ENCODE results near the gene CYP27B1. TPM values are rescaled to one million over a fixed set of nuclear protein-coding genes. Genes with fewer than 3 reads are reported as not detected.

Gene CYP27B1
- total and polyA plus RNA-seq, 4 donors = 0.72 to 1.9 (median 1.4) TPM; not detected in 1

DNA sequence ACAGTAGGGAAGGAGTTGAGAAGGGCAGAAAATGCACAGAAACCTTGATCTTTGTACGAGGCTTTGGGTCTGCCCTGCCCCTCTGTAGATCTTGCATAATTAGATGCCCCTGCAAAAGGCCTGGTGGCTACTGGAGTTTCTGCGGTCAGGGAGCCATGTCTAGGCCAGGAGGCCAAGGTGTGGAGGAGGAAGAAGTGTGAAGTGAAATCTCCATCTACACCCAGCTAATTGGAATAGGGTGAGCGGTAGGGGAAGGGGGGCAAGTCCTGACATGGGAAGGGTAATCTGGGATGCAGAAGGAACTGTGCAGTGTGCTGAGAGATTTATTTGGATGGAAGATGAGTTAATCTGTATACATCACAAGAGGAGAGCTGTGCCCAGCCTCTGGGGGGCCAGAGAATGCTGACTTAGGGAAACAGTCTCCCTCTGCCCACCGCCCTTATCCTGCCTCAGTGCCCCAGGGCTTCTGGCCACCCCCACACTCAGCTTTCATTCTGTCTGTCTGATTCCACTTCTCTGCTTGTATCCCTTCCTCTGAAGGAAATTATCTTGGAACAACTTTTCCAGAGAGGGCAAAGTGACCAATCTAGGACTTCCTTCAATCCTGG, 5.4 kb downstream of the CYP27B1 start:
- H3K27me3 ChIP-seq (ENCODE audit: control insufficient read depth, insufficient read depth, low read length) = peaks cover 38% of the 10 kb centered on the region

DNA sequence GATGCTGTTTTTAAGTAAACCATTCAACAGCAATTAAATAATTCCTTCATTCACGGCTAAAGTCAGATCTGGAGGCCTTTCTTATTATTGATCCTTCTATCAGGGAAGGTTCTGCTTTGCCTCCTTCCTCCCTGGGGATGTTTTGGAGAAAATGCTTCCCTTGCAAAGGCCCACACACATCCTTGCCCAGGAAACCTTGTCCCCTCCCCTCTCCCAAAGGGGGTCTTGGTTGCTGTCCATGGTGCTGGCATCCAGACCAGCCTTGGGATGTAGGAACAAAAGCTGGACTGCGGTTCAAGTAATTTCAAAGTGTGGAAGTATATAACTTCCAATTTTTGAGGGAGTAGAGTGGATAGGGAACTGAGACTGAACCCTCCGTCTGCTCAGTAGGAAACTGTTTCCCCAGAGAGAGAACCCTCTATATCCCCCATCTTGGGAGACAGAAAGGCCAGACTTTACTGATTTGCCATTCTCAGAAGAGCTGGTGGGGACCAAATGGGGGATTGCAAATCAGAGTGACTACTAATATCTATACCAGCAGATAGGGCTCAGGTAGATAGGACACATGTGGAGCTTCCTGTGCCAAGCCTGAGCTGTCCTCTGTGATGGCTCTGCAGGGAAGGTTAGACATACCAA, 6.4 kb downstream of the CYP27B1 start:
- Histone ChIP-seq H3K4me3 (ENCODE audit: low read depth, low read length) (no peak overlapping the region), H3K9me3 (ENCODE audit: control insufficient read depth, insufficient read depth, low read length) (no peaks in the 10 kb centered on the region), H3K27ac (ENCODE audit: low read depth, low read length) (no peak overlapping the region), H3K4me1 (ENCODE audit: control insufficient read depth, insufficient read depth, low read length) (peaks cover 20% of the 10 kb centered on the region), H3K27me3 (ENCODE audit: control insufficient read depth, insufficient read depth, low read length) (peaks cover 27% of the 10 kb centered on the region), H3K36me3 (ENCODE audit: control insufficient read depth, insufficient read depth, low read length) (peaks cover 37% of the 10 kb centered on the region)
- no peak for DNase-seq (ENCODE audit: low read depth in 4 of 6, low spot score in 6 of 6)
- no CpG with 5 or more reads among the region's 3 CpGs for WGBS (ENCODE audit: insufficient coverage)

More for the DNA sequence above, 5.4 kb downstream of the CYP27B1 start:
- no peak for DNase-seq (ENCODE audit: low read depth in 4 of 6, low spot score in 6 of 6)
- no peak overlapping the region for H3K4me3 ChIP-seq (ENCODE audit: low read depth, low read length)
- no peaks in the 10 kb centered on the region for H3K9me3 ChIP-seq (ENCODE audit: control insufficient read depth, insufficient read depth, low read length)
- H3K36me3 ChIP-seq (ENCODE audit: control insufficient read depth, insufficient read depth, low read length) = peaks cover 37% of the 10 kb centered on the region
- H3K27ac ChIP-seq (ENCODE audit: low read depth, low read length) = no peak overlapping the region
- 87% methylated on average over 3 of the region's 4 CpGs for WGBS (ENCODE audit: insufficient coverage)
- H3K4me1 ChIP-seq (ENCODE audit: control insufficient read depth, insufficient read depth, low read length) = peaks cover 25% of the 10 kb centered on the region

DNA sequence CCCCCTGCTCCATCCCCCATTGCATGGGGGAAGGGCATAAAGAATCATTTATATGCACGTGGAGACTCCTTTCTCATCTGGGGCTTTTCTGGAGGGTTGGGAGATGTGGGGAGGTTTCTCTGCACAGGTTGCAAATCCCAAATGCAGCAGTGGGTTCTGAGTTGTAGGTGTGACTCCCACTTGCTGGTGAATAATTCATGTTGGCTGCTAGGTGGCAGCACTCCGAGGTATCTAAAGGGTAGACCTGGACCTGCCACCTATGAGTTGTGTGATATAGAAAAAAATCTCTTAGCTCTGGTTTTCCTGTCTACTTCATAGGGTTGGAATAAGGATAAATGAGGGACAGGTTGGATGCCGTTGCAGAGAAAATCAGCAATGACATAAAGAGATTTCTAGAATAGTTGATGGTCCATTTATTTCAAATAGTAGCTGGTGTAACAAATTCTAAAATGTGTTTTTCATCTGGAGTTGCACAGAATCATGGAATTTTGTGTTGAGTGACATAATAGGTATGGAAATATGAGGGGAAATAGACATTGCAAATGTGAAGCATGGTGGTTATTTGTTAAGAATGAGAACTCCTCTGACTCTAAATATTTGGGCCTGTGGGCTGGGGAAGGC, 7.4 kb downstream of the CYP27B1 start:
- H3K4me3 ChIP-seq (ENCODE audit: low read depth, low read length) = no peak overlapping the region
- H3K9me3 ChIP-seq (ENCODE audit: control insufficient read depth, insufficient read depth, low read length) = no peaks in the 10 kb centered on the region
- H3K27me3 ChIP-seq (ENCODE audit: control insufficient read depth, insufficient read depth, low read length) = peaks cover 18% of the 10 kb centered on the region
- peaks cover 13% of the 10 kb centered on the region for H3K4me1 ChIP-seq (ENCODE audit: control insufficient read depth, insufficient read depth, low read length)
- WGBS (ENCODE audit: insufficient coverage) = 31% methylated on average over 3 of the region's 3 CpGs
- H3K36me3 ChIP-seq (ENCODE audit: control insufficient read depth, insufficient read depth, low read length) = peaks cover 37% of the 10 kb centered on the region
- no peak overlapping the region for H3K27ac ChIP-seq (ENCODE audit: low read depth, low read length)
- DNase-seq (ENCODE audit: low read depth in 4 of 6, low spot score in 6 of 6) = peak in 1 of 6 donors; percentile 68

DNA sequence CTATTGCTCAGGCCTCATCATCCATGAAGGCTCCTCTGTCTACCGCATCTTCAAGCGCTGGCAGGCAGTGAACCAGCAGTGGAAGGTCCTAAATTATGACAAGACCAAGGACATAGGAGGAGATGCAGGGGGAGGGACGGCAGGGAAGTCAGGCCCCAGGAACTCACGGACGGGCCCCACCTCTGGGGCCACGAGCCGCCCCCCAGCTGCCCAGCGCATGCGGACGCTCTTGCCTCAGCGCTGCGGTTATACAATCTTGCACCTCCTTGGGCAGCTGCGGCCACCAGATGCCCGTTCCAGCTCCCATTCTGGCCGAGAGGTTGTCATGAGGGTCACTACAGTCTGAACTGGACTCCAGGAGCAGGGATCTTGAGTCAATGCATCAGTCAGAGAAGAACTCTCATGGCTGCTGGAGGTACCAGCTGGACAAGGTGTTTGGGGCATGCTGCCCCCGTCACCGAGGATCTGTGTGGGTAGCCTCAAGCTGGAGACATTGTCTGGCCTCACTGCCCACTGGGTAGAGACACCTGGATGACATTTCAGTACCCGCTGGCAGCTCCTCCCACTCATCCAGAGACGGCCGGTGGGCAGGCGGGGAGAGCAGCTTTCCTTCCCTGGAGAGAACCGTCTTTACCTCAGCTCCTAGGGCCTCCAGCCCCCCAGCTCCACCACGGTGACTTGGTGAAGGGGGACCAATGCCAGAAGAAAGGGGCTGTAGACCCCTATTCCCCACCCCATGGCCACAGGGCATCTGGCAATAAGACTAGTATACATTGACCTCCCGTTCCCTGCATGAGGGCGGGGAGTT, 8.1 kb downstream of the CYP27B1 start:
- Histone ChIP-seq H3K27ac (ENCODE audit: low read depth, low read length) (no peak overlapping the region), H3K27me3 (ENCODE audit: control insufficient read depth, insufficient read depth, low read length) (peaks cover 10% of the 10 kb centered on the region), H3K9me3 (ENCODE audit: control insufficient read depth, insufficient read depth, low read length) (no peaks in the 10 kb centered on the region), H3K36me3 (ENCODE audit: control insufficient read depth, insufficient read depth, low read length) (peaks cover 37% of the 10 kb centered on the region), H3K4me3 (ENCODE audit: low read depth, low read length) (no peak overlapping the region), H3K4me1 (ENCODE audit: control insufficient read depth, insufficient read depth, low read length) (peaks cover 14% of the 10 kb centered on the region)
- no peak for DNase-seq (ENCODE audit: low read depth in 4 of 6, low spot score in 6 of 6)
- whole genome bisulfite sequencing (ENCODE audit: insufficient coverage) = 92% methylated on average over 23 of the region's 25 CpGs

DNA sequence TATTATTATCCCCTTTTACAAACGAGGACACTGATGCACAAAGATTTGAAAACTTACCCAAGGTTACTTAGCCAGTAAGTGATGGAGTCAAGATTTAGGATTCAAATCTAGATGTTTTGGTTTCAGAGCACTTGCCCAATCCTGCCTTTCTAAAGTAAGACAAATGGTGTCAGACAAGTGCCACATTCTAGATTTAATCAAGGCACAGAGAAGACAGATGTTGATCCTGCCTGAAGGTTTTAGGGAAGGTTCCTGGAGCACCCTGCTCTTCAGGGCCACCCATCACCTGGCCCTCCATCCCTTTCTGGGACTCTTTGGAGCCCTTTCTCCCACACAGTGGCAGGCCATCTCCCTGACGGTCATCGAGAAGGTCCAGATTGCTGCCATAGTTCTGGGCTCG, 9.1 kb downstream of the CYP27B1 start:
- no peak for DNase-seq (ENCODE audit: low read depth in 4 of 6, low spot score in 6 of 6)
- WGBS (ENCODE audit: insufficient coverage) = 94% methylated on average over 3 of the region's 4 CpGs
- Histone ChIP-seq H3K36me3 (ENCODE audit: control insufficient read depth, insufficient read depth, low read length) (peaks cover 37% of the 10 kb centered on the region), H3K27ac (ENCODE audit: low read depth, low read length) (no peak overlapping the region), H3K4me1 (ENCODE audit: control insufficient read depth, insufficient read depth, low read length) (peaks cover 14% of the 10 kb centered on the region), H3K27me3 (ENCODE audit: control insufficient read depth, insufficient read depth, low read length) (peaks cover 2% of the 10 kb centered on the region), H3K9me3 (ENCODE audit: control insufficient read depth, insufficient read depth, low read length) (no peaks in the 10 kb centered on the region), H3K4me3 (ENCODE audit: low read depth, low read length) (no peak overlapping the region)

DNA sequence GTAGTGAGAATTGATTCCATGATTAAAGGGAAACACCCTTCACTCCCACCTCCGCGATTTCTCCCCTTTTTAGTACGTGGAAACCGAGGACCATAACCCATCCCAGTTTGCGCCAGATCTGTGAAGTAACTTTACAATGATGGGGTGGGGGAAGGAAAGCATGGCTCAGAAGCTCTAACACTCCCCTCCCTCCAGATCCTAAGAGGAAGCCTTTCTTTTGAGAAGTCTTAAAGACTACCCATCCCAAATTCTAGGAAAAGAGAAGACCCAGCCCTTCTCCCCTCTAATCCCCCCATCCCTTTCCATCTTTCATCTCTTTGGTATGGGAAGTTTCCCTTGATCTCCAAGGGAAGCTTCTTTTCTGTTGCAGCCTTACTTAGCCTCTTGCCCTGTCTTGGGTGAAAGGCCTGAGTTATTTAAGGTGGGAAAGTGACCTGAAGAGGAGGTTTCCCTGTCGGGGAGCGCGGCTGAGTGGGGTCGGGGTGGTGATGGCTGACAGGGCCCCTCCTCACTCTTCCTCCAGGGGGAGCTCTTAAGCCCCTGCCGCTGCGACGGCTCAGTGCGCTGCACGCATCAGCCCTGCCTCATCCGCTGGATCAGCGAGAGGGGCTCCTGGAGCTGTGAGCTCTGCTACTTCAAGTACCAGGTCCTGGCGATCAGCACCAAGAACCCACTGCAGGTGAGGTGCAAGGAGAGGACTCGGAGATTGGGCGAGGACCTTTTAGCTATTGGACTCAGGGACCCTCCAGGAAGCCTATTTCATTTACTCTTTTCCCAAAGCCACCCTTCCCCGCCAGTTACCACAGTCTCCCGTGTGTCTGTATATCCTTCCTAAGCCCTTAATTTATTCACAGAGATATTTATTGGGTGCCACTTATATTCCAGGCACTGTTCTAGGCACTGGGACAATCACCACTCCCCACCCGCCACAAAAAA, 10.2 kb downstream of the CYP27B1 start:
- no peaks in the 10 kb centered on the region for H3K27me3 ChIP-seq (ENCODE audit: control insufficient read depth, insufficient read depth, low read length)
- peaks cover 14% of the 10 kb centered on the region for H3K4me1 ChIP-seq (ENCODE audit: control insufficient read depth, insufficient read depth, low read length)
- WGBS (ENCODE audit: insufficient coverage) = 15% methylated on average over 11 of the region's 22 CpGs
- no peak overlapping the region for H3K27ac ChIP-seq (ENCODE audit: low read depth, low read length)
- no peak for DNase-seq (ENCODE audit: low read depth in 4 of 6, low spot score in 6 of 6)
- peak overlapping the region; percentile 46 for H3K4me3 ChIP-seq (ENCODE audit: low read depth, low read length)
- peaks cover 34% of the 10 kb centered on the region for H3K36me3 ChIP-seq (ENCODE audit: control insufficient read depth, insufficient read depth, low read length)
- no peaks in the 10 kb centered on the region for H3K9me3 ChIP-seq (ENCODE audit: control insufficient read depth, insufficient read depth, low read length)

DNA sequence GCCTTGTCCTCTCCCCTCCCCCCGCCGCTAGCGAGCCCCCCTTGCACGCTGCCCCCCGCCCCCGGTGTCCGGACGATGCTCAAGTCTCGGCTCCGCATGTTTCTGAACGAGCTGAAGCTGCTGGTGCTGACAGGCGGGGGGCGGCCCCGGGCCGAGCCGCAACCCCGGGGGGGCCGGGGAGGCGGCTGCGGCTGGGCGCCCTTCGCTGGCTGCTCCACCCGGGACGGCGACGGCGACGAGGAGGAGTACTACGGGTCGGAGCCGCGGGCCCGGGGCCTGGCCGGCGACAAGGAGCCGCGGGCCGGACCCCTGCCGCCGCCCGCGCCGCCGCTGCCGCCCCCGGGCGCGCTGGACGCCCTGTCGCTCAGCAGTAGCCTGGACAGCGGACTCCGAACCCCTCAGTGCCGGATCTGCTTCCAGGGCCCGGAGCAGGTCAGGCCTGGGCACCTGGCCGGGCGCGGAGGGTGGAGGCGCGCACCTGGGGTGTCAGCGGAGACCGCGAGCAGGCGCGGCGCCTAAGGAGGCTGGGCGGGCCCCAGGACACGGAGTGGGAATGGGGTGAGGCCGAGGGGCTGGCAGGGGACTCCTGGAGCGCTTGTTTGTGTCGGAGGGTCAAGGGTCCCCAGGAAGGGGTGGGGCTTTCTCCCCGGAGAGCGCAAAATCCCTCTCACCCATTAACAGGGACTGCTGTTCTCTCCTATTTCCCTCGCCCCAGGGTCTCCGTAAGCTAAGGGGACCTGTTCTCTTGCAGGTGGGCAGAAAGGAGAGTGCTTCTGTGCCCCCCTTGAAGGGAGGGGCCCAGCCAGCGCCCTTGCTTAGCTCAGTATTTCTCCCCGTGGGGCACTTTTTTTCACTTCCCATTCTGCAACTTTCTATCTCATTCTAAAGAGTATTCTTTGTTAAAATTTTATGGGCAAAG, 11.2 kb downstream of the CYP27B1 start:
- Histone ChIP-seq H3K9me3 (ENCODE audit: control insufficient read depth, insufficient read depth, low read length) (no peaks in the 10 kb centered on the region), H3K4me1 (ENCODE audit: control insufficient read depth, insufficient read depth, low read length) (peaks cover 23% of the 10 kb centered on the region), H3K27me3 (ENCODE audit: control insufficient read depth, insufficient read depth, low read length) (no peaks in the 10 kb centered on the region), H3K4me3 (ENCODE audit: low read depth, low read length) (peak overlapping the region; percentile 46), H3K27ac (ENCODE audit: low read depth, low read length) (no peak overlapping the region), H3K36me3 (ENCODE audit: control insufficient read depth, insufficient read depth, low read length) (peaks cover 30% of the 10 kb centered on the region)
- under 1% methylated on average over 65 of the region's 76 CpGs for WGBS (ENCODE audit: insufficient coverage)
- peak in 2 of 6 donors; percentile 41 to 43 for DNase-seq (ENCODE audit: low read depth in 4 of 6, low spot score in 6 of 6)

DNA sequence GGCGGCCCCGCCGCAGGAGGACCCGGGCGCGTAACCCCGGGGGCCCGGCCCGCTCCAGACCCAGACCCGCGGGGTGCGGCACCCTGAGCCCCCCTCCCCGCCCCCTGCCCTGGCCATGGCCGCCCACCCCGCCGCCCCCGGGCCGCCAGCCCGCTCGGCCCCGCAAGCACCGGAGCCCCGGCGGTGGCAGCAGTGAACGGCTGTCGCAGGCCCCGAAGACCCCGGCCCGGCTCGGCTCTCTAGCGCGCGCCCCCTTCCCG, 11.8 kb downstream of the CYP27B1 start:
- peaks cover 23% of the 10 kb centered on the region for H3K4me1 ChIP-seq (ENCODE audit: control insufficient read depth, insufficient read depth, low read length)
- WGBS (ENCODE audit: insufficient coverage) = 2% methylated on average over 19 of the region's 34 CpGs
- no peak overlapping the region for H3K27ac ChIP-seq (ENCODE audit: low read depth, low read length)
- no peaks in the 10 kb centered on the region for H3K27me3 ChIP-seq (ENCODE audit: control insufficient read depth, insufficient read depth, low read length)
- peak overlapping the region; percentile 46 for H3K4me3 ChIP-seq (ENCODE audit: low read depth, low read length)
- peaks cover 32% of the 10 kb centered on the region for H3K36me3 ChIP-seq (ENCODE audit: control insufficient read depth, insufficient read depth, low read length)
- no peak for DNase-seq (ENCODE audit: low read depth in 4 of 6, low spot score in 6 of 6)
- no peaks in the 10 kb centered on the region for H3K9me3 ChIP-seq (ENCODE audit: control insufficient read depth, insufficient read depth, low read length)
